MM.1S (cell line): ENCODE measurements around the gene SOX10.
"Not testable (repeated sequence)": the region's sequence is repeated elsewhere in the genome, so short reads cannot be mapped to it uniquely, and the experiment has no call there.

Experiments
- DNase-seq: peaks from one replicate; pipeline ENCODE4 v3.0.0-alpha.2; 2015
- H2AFZ ChIP-seq: fragments of 300-600 bp; sonication (generic); 2 replicates; pipeline ENCODE4 v1.6.0; 2016; ENCODE audit warnings: antibody characterized with exemption, low read length
- H3F3A ChIP-seq: fragments of 300-600 bp; sonication (generic); 2 replicates; pipeline ENCODE4 v1.6.1; 2016; ENCODE audit warnings: mild to moderate bottlenecking, antibody characterized with exemption, low read length, moderate library complexity, mixed read lengths; ENCODE audit not compliant: insufficient read depth
- H3K27ac ChIP-seq: fragments of 300-600 bp; sonication (generic); 2 replicates; pipeline ENCODE4 v1.5.1; 2016; ENCODE audit warnings: mild to moderate bottlenecking, low read length
- H3K27me3 ChIP-seq: fragments of 300-600 bp; sonication (generic); replicated peaks from 2 replicates; pipeline ENCODE4 v1.6.0; 2016; ENCODE audit warnings: low read length; ENCODE audit not compliant: insufficient read depth
- H3K36me3 ChIP-seq: fragments of 300-600 bp; sonication (generic); replicated peaks from 2 replicates; pipeline ENCODE4 v1.6.1; 2016; ENCODE audit warnings: mild to moderate bottlenecking, low read length, mixed read lengths; ENCODE audit not compliant: insufficient read depth
- H3K4me1 ChIP-seq: fragments of 300-600 bp; sonication (generic); 2 replicates; pipeline ENCODE4 v1.6.1; 2016; ENCODE audit warnings: low read length, mixed read lengths
- H3K4me2 ChIP-seq: fragments of 300-600 bp; sonication (generic); 2 replicates; pipeline ENCODE4 v1.6.0; 2016; ENCODE audit warnings: low read depth, low read length
- H3K4me3 ChIP-seq: fragments of 300-600 bp; sonication (generic); 2 replicates; pipeline ENCODE4 v1.5.1; 2016; ENCODE audit warnings: low read length, mixed read lengths
- H3K79me2 ChIP-seq: fragments of 300-600 bp; sonication (generic); 2 replicates; pipeline ENCODE4 v1.6.1; 2016; ENCODE audit warnings: mixed run types, low read length, mixed read lengths
- H3K9ac ChIP-seq: fragments of 300-600 bp; sonication (generic); 2 replicates; pipeline ENCODE4 v1.6.1; 2016; ENCODE audit warnings: low read length, mixed read lengths
- H3K9me2 ChIP-seq: fragments of 300-600 bp; sonication (generic); replicated peaks from 2 replicates; pipeline ENCODE4 v1.6.1; 2016; ENCODE audit warnings: mild to moderate bottlenecking, low read length, mixed read lengths; ENCODE audit not compliant: insufficient read depth
- H3K9me3 ChIP-seq: fragments of 300-600 bp; sonication (generic); replicated peaks from 2 replicates; pipeline ENCODE4 v1.6.1; 2016; ENCODE audit warnings: mild to moderate bottlenecking, low read length, mixed read lengths; ENCODE audit not compliant: insufficient read depth
- H4K20me1 ChIP-seq: fragments of 300-600 bp; sonication (generic); 2 replicates; pipeline ENCODE4 v1.6.1; 2016; ENCODE audit warnings: mild to moderate bottlenecking, low read length, moderate library complexity, mixed read lengths; ENCODE audit not compliant: insufficient read depth
- EZH2 ChIP-seq: fragments of 300-600 bp; sonication (generic); optimal IDR thresholded peaks from 2 replicates; pipeline ENCODE3; 2017; ENCODE audit warnings: low read depth, mild to moderate bottlenecking, antibody characterized with exemption, low read length, mixed read lengths
- EZH2phosphoT487 ChIP-seq: fragments of 300-600 bp; sonication (generic); IDR thresholded peaks from 2 replicates; pipeline ENCODE4 v1.6.1; 2018; ENCODE audit warnings: antibody characterized with exemption, low read length
- TF ChIP-seq, protein P1 (sequence below): fragments of 300-600 bp; sonication (generic); IDR thresholded peaks from 2 replicates; pipeline ENCODE4 v1.5.1; 2016; ENCODE audit warnings: antibody characterized with exemption, low read length, mixed read lengths

The SOX10 gene

DNA sequence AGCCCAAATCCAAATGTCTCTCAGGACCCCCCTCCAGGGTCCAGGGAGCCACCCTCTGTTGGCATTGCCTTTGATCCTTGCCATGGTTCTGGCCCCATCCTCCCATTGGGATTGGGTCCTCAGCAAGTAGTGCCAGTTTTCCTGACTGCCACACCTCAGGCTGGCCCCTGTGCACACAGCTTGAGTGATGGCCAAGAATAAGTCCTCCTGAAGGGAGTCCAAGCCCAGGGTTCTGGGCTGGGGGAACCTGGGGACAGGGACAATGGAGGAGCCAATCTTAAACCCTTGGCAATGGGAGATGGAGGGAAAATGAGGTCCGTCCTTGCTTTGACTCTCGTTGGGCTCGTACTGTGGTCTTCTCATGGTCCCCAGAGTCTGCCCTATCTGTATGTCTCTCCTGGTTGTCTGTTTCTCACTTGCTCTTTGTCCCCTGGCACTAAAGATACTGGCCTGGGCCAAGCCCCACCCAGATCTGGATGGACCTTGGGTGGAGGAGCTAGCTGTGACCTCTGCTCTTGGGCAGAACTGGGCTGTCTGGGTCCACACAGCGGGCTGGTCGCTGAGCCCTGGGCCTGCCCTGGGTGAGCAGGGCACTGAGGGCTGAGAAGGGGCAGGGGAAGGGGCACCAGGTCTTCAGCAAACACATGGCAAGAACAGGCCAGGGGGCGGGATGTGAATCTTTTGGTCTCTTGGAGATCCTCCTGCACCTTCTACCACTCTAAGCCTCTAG is 2.9 kb downstream of the SOX10 start:
- H3K27me3 ChIP-seq, result no peaks in the 10 kb centered on the region
- H3F3A ChIP-seq, result no peaks in the 10 kb centered on the region
- no peak overlapping the region for H2AFZ ChIP-seq
- no peak overlapping the region for H3K4me2 ChIP-seq
- no peaks in the 10 kb centered on the region for H3K4me1 ChIP-seq
- no peaks in the 10 kb centered on the region for H3K9me3 ChIP-seq
- H3K36me3 ChIP-seq, result no peaks in the 10 kb centered on the region
- H3K79me2 ChIP-seq, result no peaks in the 10 kb centered on the region
- H3K9me2 ChIP-seq, result no peaks in the 10 kb centered on the region
- no peaks in the 10 kb centered on the region for H4K20me1 ChIP-seq
- no peak overlapping the region for H3K27ac ChIP-seq
- TF ChIP-seq EZH2 (no peak), EZH2phosphoT487 (no peak)
- TF ChIP-seq, protein P1, sequence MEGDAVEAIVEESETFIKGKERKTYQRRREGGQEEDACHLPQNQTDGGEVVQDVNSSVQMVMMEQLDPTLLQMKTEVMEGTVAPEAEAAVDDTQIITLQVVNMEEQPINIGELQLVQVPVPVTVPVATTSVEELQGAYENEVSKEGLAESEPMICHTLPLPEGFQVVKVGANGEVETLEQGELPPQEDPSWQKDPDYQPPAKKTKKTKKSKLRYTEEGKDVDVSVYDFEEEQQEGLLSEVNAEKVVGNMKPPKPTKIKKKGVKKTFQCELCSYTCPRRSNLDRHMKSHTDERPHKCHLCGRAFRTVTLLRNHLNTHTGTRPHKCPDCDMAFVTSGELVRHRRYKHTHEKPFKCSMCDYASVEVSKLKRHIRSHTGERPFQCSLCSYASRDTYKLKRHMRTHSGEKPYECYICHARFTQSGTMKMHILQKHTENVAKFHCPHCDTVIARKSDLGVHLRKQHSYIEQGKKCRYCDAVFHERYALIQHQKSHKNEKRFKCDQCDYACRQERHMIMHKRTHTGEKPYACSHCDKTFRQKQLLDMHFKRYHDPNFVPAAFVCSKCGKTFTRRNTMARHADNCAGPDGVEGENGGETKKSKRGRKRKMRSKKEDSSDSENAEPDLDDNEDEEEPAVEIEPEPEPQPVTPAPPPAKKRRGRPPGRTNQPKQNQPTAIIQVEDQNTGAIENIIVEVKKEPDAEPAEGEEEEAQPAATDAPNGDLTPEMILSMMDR, result no peak
- DNase-seq, result no peak
- no peak overlapping the region for H3K9ac ChIP-seq
- no peak overlapping the region for H3K4me3 ChIP-seq

DNA sequence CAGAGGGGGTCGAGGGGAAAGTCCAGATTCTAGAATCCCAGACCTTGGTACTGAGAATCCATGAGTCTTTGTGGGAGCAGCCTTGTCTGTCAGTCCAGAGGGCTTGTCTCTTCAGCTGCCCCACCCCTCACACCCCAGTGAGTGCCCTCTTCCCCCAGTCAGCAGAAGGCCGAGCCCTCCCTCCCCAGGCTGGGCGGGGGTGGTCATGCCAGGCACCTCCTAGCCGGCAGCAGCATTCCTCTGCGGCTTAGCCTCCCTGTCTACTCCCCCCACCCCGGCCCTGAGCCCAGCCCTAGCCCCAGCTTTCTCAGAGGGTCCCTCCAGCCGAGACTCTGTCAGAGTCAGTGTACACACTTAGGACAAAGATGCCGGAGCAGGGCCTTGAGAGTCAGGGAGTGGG is 4.6 kb downstream of the SOX10 start:
- Histone ChIP-seq H3K27me3 (no peaks in the 10 kb centered on the region), H3K4me2 (no peak overlapping the region), H3K36me3 (no peaks in the 10 kb centered on the region), H4K20me1 (no peaks in the 10 kb centered on the region), H3K79me2 (no peaks in the 10 kb centered on the region), H2AFZ (no peak overlapping the region), H3K9me2 (no peaks in the 10 kb centered on the region), H3K4me1 (no peaks in the 10 kb centered on the region), H3K4me3 (no peak overlapping the region), H3F3A (no peaks in the 10 kb centered on the region), H3K9me3 (no peaks in the 10 kb centered on the region), H3K9ac (no peak overlapping the region), H3K27ac (no peak overlapping the region)
- TF ChIP-seq EZH2phosphoT487 (no peak), EZH2 (no peak)
- TF ChIP-seq, protein P1, result no peak
- DNase-seq, result no peak

DNA sequence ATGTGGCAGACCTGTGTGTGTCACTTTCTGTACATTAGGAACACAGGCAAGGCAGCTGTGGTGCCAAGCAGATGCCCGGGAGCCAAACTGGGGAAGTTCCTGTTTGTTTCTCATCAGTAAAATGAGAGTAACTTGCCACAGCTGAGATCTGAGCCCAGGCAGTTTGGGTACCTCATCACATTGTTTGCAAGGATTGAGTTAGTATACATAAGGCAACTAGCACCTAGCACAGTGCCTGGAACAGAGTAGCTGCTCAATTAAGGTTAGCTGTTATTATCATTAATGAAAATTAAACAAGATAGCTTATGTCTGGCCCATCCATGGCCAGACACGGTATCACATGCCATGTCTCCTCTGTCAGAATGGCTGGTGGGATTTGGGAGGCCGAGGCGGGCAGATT is 7.8 kb downstream of the SOX10 start:
- no peak for TF ChIP-seq EZH2
- no peak for TF ChIP-seq EZH2phosphoT487
- TF ChIP-seq, protein P1, result no peak
- no peaks in the 10 kb centered on the region for H3K9me2 ChIP-seq

DNA sequence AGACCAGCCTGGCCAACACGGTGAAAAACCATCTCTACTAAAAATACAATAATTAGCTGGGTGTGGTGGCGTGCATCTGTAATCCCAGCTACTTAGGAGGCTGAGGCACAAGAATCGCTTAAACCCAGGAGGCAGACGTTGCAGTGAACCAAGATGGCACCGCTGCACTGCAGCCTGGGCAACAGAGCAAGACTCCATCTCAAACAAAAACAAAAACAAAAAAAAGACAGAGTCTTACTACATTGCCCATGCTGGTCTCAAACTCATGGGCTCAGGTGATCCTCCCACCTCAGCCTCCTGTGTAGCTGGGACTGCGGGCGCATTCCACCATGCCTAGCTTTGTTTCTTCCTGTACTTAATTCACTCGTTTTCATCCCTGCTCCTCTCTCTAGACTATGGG is 8.3 kb downstream of the SOX10 start:
- H4K20me1 ChIP-seq, H3F3A ChIP-seq, H2AFZ ChIP-seq, H3K36me3 ChIP-seq, H3K9me2 ChIP-seq, H3K9me3 ChIP-seq, DNase-seq, H3K4me2 ChIP-seq, H3K4me3 ChIP-seq, H3K27ac ChIP-seq, H3K4me1 ChIP-seq, H3K79me2 ChIP-seq, H3K9ac ChIP-seq, H3K27me3 ChIP-seq: not testable (repeated sequence)

More for the DNA sequence above, 7.8 kb downstream of the SOX10 start:
- Histone ChIP-seq H3K36me3 (no peaks in the 10 kb centered on the region), H3K4me3 (no peak overlapping the region), H3K9ac (no peak overlapping the region), H3K27ac (no peak overlapping the region), H3K79me2 (no peaks in the 10 kb centered on the region), H3K9me3 (no peaks in the 10 kb centered on the region), H3F3A (no peaks in the 10 kb centered on the region), H3K4me2 (no peak overlapping the region), H3K27me3 (no peaks in the 10 kb centered on the region), H2AFZ (no peak overlapping the region), H4K20me1 (no peaks in the 10 kb centered on the region), H3K4me1 (no peaks in the 10 kb centered on the region)
- no peak for DNase-seq
